ENCODE measurements around the gene ADGRG3.
"Not testable (repeated sequence)": the region's sequence is repeated elsewhere in the genome, so short reads cannot be mapped to it uniquely, and the experiment has no call there.

The ADGRG3 gene

DNA sequence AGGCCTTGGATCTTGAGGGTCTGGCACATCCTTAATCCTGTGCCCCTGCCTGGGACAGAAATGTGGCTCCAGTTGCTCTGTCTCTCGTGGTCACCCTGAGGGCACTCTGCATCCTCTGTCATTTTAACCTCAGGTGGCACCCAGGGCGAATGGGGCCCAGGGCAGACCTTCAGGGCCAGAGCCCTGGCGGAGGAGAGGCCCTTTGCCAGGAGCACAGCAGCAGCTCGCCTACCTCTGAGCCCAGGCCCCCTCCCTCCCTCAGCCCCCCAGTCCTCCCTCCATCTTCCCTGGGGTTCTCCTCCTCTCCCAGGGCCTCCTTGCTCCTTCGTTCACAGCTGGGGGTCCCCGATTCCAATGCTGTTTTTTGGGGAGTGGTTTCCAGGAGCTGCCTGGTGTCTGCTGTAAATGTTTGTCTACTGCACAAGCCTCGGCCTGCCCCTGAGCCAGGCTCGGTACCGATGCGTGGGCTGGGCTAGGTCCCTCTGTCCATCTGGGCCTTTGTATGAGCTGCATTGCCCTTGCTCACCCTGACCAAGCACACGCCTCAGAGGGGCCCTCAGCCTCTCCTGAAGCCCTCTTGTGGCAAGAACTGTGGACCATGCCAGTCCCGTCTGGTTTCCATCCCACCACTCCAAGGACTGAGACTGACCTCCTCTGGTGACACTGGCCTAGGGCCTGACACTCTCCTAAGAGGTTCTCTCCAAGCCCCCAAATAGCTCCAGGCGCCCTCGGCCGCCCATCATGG, 4.0 kb upstream of the ADGRG3 start:
- no peak for DNase-seq

GRCh38 chr16:57664662-57665025, 3.5 kb upstream of the ADGRG3 start:
- DNase-seq, result no peak

DNA sequence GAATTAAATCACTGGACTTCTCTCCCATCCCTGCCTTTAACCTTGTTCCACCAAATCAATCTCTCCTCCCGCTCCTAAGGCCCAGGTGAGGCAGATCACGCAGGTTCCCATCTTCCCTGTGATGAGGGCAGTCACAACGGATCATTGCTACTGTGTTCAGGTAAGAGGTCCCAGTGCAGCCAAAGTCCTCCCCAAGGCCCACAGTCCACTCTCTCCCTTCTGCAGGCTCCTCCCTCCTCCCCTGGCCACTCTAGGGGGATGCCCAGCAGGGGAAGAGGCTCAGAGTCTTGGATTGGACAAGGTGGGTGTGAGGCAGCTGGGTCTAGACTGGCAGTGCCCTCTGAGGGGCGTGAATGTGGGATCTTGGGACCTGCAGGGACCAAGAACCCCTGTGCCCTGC, 2.6 kb upstream of the ADGRG3 start:
- no peak for DNase-seq

- no peak for DNase-seq
These were observed 1.6 kb upstream of the ADGRG3 start for GRCh38 chr16:57666353-57667047.

DNA sequence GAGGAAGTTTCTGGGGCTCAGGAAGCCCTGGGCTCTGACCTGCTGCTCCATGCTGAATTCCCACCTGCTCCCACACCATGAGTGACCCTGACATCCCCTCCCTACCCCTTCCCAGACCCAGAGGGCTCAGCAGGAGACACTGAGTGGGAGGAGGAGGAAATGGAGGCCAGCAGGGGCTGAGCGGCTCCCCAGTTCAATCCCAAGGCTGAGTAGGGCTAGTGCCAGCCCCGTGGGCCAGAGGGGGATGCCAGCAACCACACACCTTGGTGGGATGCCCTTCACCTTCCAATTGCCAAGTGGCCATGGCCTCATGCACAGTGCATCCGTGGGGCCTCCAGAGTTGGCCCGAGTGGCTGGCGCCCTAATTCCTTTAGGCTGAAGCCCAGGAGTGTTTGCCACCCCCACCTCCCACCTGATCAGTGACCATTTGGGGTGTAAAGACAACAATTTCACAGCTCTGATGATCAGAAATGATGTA, 1.0 kb upstream of the ADGRG3 start:
- no peak for DNase-seq

DNA sequence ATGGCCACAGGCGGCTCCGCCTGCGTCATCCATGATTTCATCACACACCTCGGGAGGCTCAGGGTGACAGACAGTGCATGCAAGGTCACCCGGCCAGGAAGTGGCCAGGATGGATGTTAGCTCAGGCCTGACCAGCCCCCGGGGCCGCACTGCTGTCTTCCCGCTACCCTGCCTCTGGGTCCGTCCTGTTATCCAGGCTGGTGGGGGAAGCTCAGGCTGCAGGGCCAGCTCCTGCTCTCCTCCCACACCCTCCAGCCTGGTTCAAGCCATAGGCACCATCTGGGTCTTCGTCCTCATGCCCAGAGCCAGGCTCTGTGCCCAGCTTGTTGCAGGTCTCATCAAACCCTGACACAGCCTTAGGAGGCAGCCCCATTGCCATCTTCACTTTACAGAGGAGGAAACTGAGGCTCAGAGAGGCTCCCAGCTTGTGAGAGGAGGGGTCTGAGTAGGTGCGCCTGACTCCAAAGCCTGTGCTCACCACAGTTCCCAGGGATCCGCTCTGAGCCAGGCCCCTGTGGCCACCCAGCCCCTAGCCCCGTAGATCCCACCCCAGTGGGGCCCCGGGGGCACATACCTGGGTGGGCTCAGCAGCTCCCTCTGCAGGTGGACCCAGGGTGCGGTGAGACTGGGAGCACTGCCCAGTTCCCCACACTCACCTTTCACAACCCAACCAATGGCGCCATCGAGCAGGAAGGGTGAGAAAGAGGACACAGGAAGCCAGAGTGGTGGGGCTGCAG, 412 bp upstream of the ADGRG3 start:
- DNase-seq, result no peak

DNA sequence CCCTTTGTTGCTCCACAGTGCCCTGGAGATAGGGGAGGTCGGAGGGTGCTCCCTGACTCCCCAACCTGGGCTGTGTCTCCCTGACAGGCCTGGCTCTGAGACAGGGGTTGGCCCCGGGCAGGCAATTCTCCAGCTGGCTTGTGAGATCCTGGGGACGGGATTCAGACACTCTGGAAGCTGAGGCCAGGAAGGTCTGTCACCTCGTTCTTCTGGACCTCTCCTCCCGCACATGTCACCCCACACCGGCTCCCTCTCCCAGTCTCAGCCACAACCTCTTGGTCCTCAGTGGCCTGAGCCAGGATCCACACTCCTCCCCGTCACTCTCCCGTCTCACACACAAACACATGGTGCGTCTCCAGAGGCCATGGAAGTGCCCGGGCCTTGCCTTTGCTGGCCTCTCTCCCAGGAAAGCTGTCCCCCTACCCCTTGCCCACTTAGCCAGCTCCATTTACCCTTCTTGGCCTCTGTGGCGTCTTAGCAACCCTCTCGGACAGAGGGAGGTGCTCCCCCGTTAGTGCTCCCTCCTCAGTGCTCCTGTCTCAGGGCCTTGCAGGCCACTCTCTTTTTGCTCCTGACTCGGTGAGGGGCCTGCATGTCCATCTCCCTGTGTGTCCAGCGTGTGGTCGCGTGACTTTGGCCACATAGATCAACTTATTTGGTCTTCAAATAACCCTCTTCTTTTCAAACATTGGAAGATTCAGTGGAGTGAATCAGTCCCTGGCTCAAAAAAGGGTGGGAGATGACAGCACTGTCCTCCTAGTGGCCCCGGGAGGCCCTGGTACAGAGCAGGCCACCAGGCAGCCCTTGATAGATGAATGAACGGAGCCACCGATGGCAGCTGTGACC, 747 bp downstream of the ADGRG3 start:
- no peak for DNase-seq

DNA sequence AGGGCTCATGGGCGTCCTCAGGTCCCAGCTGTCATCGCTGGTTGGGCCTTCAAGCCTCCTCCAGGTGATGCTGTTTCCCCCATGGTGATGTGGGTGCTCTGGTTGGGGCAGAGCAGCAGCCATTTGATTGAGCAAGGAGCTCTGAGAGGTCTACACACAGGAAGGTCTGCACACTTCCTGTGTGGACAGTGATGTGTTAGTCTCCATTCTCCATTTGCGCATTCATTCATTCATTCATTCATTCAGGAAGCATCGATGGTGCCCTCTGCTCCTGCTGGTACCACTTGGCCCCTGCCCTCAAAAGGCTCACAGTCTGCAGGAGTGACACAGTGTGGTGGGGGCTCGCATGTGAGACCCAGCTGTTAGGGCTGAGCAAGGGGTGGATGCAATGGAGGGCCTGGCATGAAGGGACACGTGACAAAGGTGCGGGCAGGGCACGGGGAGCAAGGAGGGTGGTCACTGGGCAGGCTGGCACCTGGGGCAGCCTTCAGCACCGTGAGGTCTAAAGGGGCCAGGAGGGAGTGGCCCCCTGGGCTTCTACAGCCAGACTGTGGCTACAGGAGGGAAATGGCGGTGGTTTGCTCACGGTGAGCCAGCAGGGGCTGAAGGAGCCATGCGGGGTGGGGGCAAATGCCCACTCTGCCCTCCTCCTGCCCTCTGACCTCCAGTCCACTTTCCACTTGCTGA, 1.5 kb downstream of the ADGRG3 start:
- no peak for DNase-seq

DNA sequence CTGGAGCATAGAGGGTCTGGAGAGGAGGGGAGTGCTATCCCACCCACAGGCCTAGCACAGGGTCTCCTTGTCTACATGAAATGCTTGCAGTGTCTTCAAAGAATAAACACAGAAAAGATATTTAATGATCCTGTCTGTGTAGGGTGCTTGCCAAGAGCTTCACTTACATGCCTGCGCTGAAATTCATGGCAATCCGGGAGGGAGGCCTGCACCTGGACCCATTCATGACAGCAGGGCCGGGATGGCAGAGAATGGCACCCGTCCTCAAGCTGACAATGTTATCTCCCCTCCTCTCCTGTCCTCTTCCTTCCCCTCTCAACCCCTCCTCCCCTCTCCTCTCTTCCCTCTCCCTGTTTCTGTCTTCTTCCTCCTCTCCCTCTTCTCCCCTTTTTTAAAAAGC, 2.1 kb downstream of the ADGRG3 start:
- no peak for DNase-seq

DNA sequence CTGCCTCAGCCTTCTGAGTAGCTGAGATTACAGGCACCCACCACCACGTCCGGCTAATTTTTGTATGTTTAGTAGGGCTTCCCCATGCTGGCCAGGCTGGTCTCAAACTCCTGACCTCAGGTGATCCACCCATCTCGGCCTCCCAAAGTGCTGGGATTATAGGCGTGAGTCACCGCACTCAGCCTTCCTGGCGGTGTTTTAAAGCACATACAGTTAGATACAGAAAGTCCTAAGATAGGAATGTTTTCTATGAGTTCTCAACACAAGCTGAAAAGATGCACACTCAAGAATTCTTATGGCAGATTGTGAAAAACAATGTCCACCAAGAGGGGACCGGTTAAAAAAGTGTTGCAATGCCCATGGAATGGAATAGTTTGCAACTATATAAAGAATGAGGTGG, 3.3 kb downstream of the ADGRG3 start:
- not testable (repeated sequence) for DNase-seq

DNA sequence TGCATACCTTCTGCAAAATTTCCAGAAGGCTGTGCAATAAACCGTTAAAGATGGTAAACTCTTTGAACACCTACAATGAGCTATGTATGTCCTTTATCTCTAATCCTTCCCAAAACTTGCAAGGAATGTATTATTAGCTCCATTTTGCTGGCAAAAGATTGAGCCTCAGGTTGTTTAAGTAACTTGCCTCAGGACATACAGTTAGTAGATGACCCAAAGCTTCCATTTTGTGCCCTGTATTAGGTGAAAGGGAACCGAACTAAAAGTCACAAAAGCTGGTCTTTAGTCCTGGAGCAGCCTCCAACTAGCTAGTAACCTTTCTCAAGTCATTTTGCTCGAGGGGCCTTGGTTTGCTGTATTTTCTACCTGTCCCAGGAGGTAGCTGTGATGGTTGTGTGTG, 4.3 kb downstream of the ADGRG3 start:
- DNase-seq, result no peak

DNA sequence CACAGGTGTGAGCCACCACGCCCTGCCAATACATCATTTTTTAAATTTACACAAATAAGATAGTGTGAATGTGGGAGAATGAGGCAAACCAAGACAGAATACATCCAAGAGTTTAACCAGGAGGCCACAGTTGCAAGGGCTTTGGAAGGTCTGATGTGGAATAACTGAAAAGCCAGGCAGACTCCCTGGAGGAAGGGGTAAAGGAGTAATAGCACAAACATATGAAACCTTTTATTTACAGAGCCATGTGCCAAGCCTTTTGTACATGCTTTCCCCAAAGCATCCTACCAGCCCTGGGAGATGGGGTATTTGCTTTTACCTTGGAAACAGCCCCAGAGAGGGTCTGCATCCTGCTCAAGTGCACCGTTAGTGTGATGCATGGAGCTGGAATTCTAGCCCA, 4.7 kb downstream of the ADGRG3 start:
- no peak for DNase-seq

GRCh38 chr16:57675741-57676551, 7.8 kb downstream of the ADGRG3 start:
- no peak for DNase-seq

GRCh38 chr16:57676553-57677085, 8.5 kb downstream of the ADGRG3 start:
- DNase-seq, result no peak

- DNase-seq, result no peak
These were observed 9.7 kb downstream of the ADGRG3 start for GRCh38 chr16:57677622-57678369.

DNA sequence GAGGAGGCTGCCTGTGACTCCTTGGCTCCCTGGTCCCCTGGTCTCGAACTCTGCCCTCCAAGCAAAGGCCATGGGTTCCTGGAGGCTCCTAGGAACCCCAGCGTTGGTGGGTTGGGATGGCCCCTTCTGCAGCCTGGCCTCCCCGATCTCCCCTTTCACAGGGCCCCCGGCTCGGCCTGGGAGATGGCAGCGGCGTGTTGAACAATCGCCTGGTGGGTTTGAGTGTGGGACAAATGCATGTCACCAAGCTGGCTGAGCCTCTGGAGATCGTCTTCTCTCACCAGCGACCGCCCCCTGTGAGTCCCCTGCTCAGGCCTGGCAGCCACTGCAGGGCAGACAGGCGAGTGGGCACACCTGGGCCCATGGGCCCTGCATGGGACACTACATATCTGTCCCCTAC, 10.9 kb downstream of the ADGRG3 start:
- no peak for DNase-seq

GRCh38 chr16:57679767-57680482, 11.8 kb downstream of the ADGRG3 start:
- no peak for DNase-seq

GRCh38 chr16:57680842-57681375, 12.8 kb downstream of the ADGRG3 start:
- no peak for DNase-seq

Measured in right kidney (tissue), 1 donor.